Right lobe of liver (tissue), 4 donors: ENCODE measurements around the gene HYOU1.

Experiments
- POLR2A ChIP-seq: fragments of 450-650 bp; IDR thresholded peaks from one replicate; pipeline ENCODE4 v1.6.1; 2017; ENCODE audit warnings: antibody characterized with exemption, mild to moderate bottlenecking
- TF ChIP-seq, protein P1 (sequence below), 4 donors: fragments of 200-600 bp in 3 of 4; fragments of 450-650 bp in 1 of 4; IDR thresholded peaks; one replicate each; pipeline versions ENCODE4 v1.5.1 to v1.8.0; 2016 to 2022; ENCODE audit warnings: antibody characterized with exemption in 4 of 4, mild to moderate bottlenecking in 2 of 4
- donor health status: DM: no; HTN: no; CAD: no.
- donor health status: DM: no; HTN: no; CAD: no.
- donor health status: DM: no; HTN: yes; CAD: no.

DNA sequence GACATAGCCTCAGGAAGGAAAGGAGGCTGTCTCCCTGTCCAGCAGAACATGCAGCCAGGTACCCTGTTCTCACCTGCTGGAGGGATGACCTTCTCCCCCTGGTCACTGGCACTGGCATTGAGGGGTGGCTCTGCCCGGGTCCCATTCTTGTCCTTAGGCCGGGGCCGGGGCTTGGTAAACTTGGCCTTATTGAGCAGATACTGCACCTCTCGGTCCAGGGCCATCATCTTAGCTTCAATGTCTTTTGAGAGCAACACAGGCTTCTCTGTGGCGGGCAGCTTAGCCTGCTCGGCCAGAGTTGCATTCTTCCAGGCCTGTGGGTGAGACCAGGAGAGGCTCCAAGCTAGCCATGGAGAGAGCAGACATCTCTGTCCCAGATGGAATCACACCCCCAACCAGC, 10.5 kb downstream of the HYOU1 start:
- TF ChIP-seq, protein P1, sequence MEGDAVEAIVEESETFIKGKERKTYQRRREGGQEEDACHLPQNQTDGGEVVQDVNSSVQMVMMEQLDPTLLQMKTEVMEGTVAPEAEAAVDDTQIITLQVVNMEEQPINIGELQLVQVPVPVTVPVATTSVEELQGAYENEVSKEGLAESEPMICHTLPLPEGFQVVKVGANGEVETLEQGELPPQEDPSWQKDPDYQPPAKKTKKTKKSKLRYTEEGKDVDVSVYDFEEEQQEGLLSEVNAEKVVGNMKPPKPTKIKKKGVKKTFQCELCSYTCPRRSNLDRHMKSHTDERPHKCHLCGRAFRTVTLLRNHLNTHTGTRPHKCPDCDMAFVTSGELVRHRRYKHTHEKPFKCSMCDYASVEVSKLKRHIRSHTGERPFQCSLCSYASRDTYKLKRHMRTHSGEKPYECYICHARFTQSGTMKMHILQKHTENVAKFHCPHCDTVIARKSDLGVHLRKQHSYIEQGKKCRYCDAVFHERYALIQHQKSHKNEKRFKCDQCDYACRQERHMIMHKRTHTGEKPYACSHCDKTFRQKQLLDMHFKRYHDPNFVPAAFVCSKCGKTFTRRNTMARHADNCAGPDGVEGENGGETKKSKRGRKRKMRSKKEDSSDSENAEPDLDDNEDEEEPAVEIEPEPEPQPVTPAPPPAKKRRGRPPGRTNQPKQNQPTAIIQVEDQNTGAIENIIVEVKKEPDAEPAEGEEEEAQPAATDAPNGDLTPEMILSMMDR (IDR thresholded peaks at IDR 0.05): no peak
- no peak for TF ChIP-seq POLR2A
